HL-60 (cell line): ENCODE data around the gene DTNA.

ENCODE experiments used
- DNase-seq, 2 experiments: peaks; one replicate each; pipeline ENCODE4 v3.0.0-alpha.2; 2010 to 2020; ENCODE audit warnings: low read depth in 1 of 2, low spot score in 1 of 2
- H3K27ac ChIP-seq: fragments of 250-450 bp; sonication (Bioruptor Pico); replicated peaks from 2 replicates; pipeline ENCODE4 v1.5.1; 2020; ENCODE audit warnings: mild to moderate bottlenecking, moderate library complexity
- H3K27me3 ChIP-seq: fragments of 250-450 bp; sonication (Bioruptor Pico); 2 replicates; pipeline ENCODE4 v1.5.1; 2021; ENCODE audit warnings: mild to moderate bottlenecking, moderate library complexity; ENCODE audit not compliant: insufficient read depth, poor library complexity, severe bottlenecking
- H3K4me3 ChIP-seq: replicated peaks from 2 replicates; pipeline ENCODE4 v1.5.1; 2011; ENCODE audit warnings: mild to moderate bottlenecking, control low read depth, low read length; ENCODE audit not compliant: insufficient read depth
- CTCF ChIP-seq: IDR thresholded peaks from one replicate; pipeline ENCODE4 v1.5.1; 2011; ENCODE audit warnings: low read length, control low read depth, inconsistent platforms; ENCODE audit not compliant: insufficient read depth
- GABPA ChIP-seq: IDR thresholded peaks from 2 replicates; pipeline ENCODE4 v1.6.1; 2012; ENCODE audit warnings: low read depth
- POLR2AphosphoS5 ChIP-seq: IDR thresholded peaks from 2 replicates; pipeline ENCODE4 v1.6.1; 2012; ENCODE audit warnings: low read depth
- REST ChIP-seq: IDR thresholded peaks from 2 replicates; pipeline ENCODE4 v1.6.1; 2012; ENCODE audit warnings: low read depth; ENCODE audit not compliant: insufficient replicate concordance
- SPI1 ChIP-seq: IDR thresholded peaks from 2 replicates; pipeline ENCODE4 v1.6.1; 2012; ENCODE audit warnings: low read depth, mild to moderate bottlenecking, borderline replicate concordance

DTNA gene

GRCh38 chr18:34936772-34937171 is 226.7 kb downstream of the DTNA start:
- DNase-seq, result no peak
- H3K27ac ChIP-seq, result no peak overlapping the region
- H3K27me3 ChIP-seq, result no peaks in the 10 kb centered on the region
- no peak for TF ChIP-seq CTCF
- no peak for TF ChIP-seq GABPA
- no peak for TF ChIP-seq POLR2AphosphoS5
- TF ChIP-seq SPI1, result no peak
- no peak for TF ChIP-seq REST
- H3K4me3 ChIP-seq, result no peak overlapping the region

- no peak overlapping the region for H3K4me3 ChIP-seq
- no peak for DNase-seq
- H3K27ac ChIP-seq, result no peak overlapping the region
- no peak for TF ChIP-seq SPI1
- no peaks in the 10 kb centered on the region for H3K27me3 ChIP-seq
Observed at GRCh38 chr18:34938090-34938489, 228.0 kb downstream of the DTNA start.
